K562 (cell line): ENCODE results near the gene MEIG1. TPM values are rescaled to one million over a fixed set of nuclear protein-coding genes. Genes with fewer than 3 reads are reported as not detected.
A peak's percentile ranks its signal among the peaks of the same experiment; 100 is the strongest.

Experiments
- ARID2 ChIP-seq: fragments of 450-650 bp; IDR thresholded peaks from 2 replicates; pipeline ENCODE4 v1.6.1; 2017; ENCODE audit warnings: antibody characterized with exemption, mild to moderate bottlenecking
- FOXM1 ChIP-seq, 2 experiments: fragments of 450-650 bp in 1 of 2; sonication (generic) in 1 of 2; formaldehyde crosslinking in 1 of 2; IDR thresholded peaks; 2 replicates each; pipeline versions ENCODE4 v1.6.1 to v1.9.0; 2017 to 2022; ENCODE audit warnings: low read depth in 2 of 2, mild to moderate bottlenecking in 2 of 2, missing genetic modification reagents in 1 of 2, moderate library complexity in 1 of 2
- HNRNPUL1 ChIP-seq: fragments of 200-400 bp; formaldehyde crosslinking; IDR thresholded peaks from 2 replicates; pipeline ENCODE4 v1.6.1; 2017; ENCODE audit warnings: low read length
- ILF3 ChIP-seq: fragments of 450-650 bp; IDR thresholded peaks from 2 replicates; pipeline ENCODE4 v1.6.1; 2018; ENCODE audit warnings: antibody characterized with exemption, mild to moderate bottlenecking, moderate library complexity, borderline replicate concordance
- MEIS2 ChIP-seq: fragments of 450-650 bp; IDR thresholded peaks from 2 replicates; pipeline ENCODE4 v1.6.1; 2014; ENCODE audit warnings: mild to moderate bottlenecking; ENCODE audit not compliant: partially characterized antibody
- NFE2 ChIP-seq: IDR thresholded peaks from 2 replicates; pipeline ENCODE4 v1.6.1; 2014; ENCODE audit warnings: antibody characterized with exemption, low read depth
- NFRKB ChIP-seq: fragments of 450-650 bp; IDR thresholded peaks from 2 replicates; pipeline ENCODE4 v1.6.1; 2016; ENCODE audit warnings: low read depth
- PHTF2 ChIP-seq: fragments of 250-450 bp; sonication (Bioruptor Pico); IDR thresholded peaks from 2 replicates; pipeline ENCODE4 v1.5.0; 2021; ENCODE audit warnings: mild to moderate bottlenecking
- POLR2G ChIP-seq: fragments of 200-400 bp; formaldehyde crosslinking; IDR thresholded peaks from 2 replicates; pipeline ENCODE4 v1.6.1; 2017; ENCODE audit warnings: low read depth, mild to moderate bottlenecking, antibody characterized with exemption, low read length, moderate library complexity
- PYGO2 ChIP-seq: fragments of 450-650 bp; IDR thresholded peaks from 2 replicates; pipeline ENCODE4 v1.6.1; 2016; ENCODE audit warnings: mild to moderate bottlenecking, missing genetic modification characterization, moderate library complexity, missing compliant biosample characterization
- SIN3A ChIP-seq, 2 experiments: fragments of 150-350 bp in 1 of 2; IDR thresholded peaks; 2 replicates each; pipeline ENCODE4 v1.6.1; 2011 to 2016; ENCODE audit warnings: borderline replicate concordance in 2 of 2, low read depth in 2 of 2, low read length in 2 of 2, mild to moderate bottlenecking in 2 of 2, moderate library complexity in 2 of 2; ENCODE audit not compliant: control insufficient read depth in 1 of 2
- ZBTB12 ChIP-seq: fragments of 250-450 bp; sonication (Bioruptor Pico); IDR thresholded peaks from 2 replicates; pipeline ENCODE4 v1.4.0; 2020
- polyA plus RNA-seq, 8 experiments: library from polyadenylated mRNA; depleted of rRNA in 4 of 8; stranded (reverse) in 5 of 8; unstranded in 3 of 8; fragments of >200 nt; fragmentation: Nextera tagmentation in 2 of 8; fragmentation: Illumina TruSeq in 1 of 8; extraction: Ambion mirVana in 2 of 8; extraction: Trizol in 1 of 8; gene quantifications; 2 replicates each; pipeline versions ENCODE4 v1.2.1 to v1.2.3, GENCODE V29; 2011 to 2014; ENCODE audit warnings: inconsistent platforms in 1 of 8, missing spikeins in 1 of 8
- total RNA-seq, 7 experiments: library from RNA; depleted of rRNA in 6 of 7; stranded (reverse); fragments of >200 nt in 6 of 7; fragmentation: Illumina TruSeq in 2 of 7; extraction: Trizol in 2 of 7; gene quantifications; 2 replicates each; pipeline versions ENCODE4 v1.2.1 to v1.2.3, GENCODE V29; 2011 to 2021; ENCODE audit warnings: low replicate concordance in 1 of 7
- TF ChIP-seq, protein P1 (sequence below), 2 experiments: fragments of 450-650 bp in 1 of 2; sonication (generic) in 1 of 2; formaldehyde crosslinking in 1 of 2; IDR thresholded peaks; 2 replicates each; pipeline versions ENCODE4 v1.7.1 to v1.9.0; 2016 to 2022; ENCODE audit warnings: inconsistent platforms in 1 of 2, mild to moderate bottlenecking in 1 of 2, missing genetic modification reagents in 1 of 2
- TF ChIP-seq, protein P2 (sequence below), 2 experiments: fragments of 200-800 bp in 1 of 2; sonication (Bioruptor generic) in 1 of 2; sonication (generic) in 1 of 2; formaldehyde crosslinking in 1 of 2; IDR thresholded peaks in 1 of 2; conservative IDR thresholded peaks in 1 of 2; 2 replicates each; pipeline versions ENCODE4 v1.5.0 to v1.6.1; 2016 to 2020; ENCODE audit warnings: missing compliant biosample characterization in 1 of 2, missing genetic modification characterization in 1 of 2, missing genetic modification reagents in 1 of 2

The MEIG1 gene
- total and polyA plus RNA-seq, 9 of the 15 experiments (the other 6 are each of a cell fraction or from before 2014, with no cell fraction given) = 0.19 to 1.7 (median 0.54) TPM; not detected in 3

GRCh38 chr10:14954001-14954770, 5.0 kb upstream of the MEIG1 start, which contains the start of gene DCLRE1C (continued):
- TF ChIP-seq, protein P1, sequence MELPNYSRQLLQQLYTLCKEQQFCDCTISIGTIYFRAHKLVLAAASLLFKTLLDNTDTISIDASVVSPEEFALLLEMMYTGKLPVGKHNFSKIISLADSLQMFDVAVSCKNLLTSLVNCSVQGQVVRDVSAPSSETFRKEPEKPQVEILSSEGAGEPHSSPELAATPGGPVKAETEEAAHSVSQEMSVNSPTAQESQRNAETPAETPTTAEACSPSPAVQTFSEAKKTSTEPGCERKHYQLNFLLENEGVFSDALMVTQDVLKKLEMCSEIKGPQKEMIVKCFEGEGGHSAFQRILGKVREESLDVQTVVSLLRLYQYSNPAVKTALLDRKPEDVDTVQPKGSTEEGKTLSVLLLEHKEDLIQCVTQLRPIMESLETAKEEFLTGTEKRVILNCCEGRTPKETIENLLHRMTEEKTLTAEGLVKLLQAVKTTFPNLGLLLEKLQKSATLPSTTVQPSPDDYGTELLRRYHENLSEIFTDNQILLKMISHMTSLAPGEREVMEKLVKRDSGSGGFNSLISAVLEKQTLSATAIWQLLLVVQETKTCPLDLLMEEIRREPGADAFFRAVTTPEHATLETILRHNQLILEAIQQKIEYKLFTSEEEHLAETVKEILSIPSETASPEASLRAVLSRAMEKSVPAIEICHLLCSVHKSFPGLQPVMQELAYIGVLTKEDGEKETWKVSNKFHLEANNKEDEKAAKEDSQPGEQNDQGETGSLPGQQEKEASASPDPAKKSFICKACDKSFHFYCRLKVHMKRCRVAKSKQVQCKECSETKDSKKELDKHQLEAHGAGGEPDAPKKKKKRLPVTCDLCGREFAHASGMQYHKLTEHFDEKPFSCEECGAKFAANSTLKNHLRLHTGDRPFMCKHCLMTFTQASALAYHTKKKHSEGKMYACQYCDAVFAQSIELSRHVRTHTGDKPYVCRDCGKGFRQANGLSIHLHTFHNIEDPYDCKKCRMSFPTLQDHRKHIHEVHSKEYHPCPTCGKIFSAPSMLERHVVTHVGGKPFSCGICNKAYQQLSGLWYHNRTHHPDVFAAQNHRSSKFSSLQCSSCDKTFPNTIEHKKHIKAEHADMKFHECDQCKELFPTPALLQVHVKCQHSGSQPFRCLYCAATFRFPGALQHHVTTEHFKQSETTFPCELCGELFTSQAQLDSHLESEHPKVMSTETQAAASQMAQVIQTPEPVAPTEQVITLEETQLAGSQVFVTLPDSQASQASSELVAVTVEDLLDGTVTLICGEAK (IDR thresholded peaks at IDR 0.05) = peak; percentile 87
- TF ChIP-seq, protein P1 (CRISPR knock-in tag; IDR thresholded peaks at IDR 0.05) = no peak
- TF ChIP-seq MEIS2 (no peak), ZBTB12 (no peak), HNRNPUL1 (no peak), NFRKB (no peak), SIN3A (IDR thresholded peaks at IDR 0.05; ENCODE audit: borderline replicate concordance in 2 of 2, control insufficient read depth in 1 of 2, low read depth in 2 of 2, low read length in 2 of 2) (peak; percentile 44 to 90; a peak in 3 of 4 replicates), ARID2 (no peak), FOXM1 (IDR thresholded peaks at IDR 0.05; ENCODE audit: low read depth) (peak; percentile 91), FOXM1 (CRISPR knock-in tag; IDR thresholded peaks at IDR 0.05; ENCODE audit: low read depth) (peak; percentile 77; the same call in 1 of the 2 replicates), ILF3 (no peak), PYGO2 (tag) (no peak), NFE2 (no peak), POLR2G (peak; percentile 98), PHTF2 (CRISPR knock-in tag) (no peak)
- TF ChIP-seq, protein P2, sequence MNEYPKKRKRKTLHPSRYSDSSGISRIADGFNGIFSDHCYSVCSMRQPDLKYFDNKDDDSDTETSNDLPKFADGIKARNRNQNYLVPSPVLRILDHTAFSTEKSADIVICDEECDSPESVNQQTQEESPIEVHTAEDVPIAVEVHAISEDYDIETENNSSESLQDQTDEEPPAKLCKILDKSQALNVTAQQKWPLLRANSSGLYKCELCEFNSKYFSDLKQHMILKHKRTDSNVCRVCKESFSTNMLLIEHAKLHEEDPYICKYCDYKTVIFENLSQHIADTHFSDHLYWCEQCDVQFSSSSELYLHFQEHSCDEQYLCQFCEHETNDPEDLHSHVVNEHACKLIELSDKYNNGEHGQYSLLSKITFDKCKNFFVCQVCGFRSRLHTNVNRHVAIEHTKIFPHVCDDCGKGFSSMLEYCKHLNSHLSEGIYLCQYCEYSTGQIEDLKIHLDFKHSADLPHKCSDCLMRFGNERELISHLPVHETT (CRISPR knock-in tag; conservative IDR thresholded peaks at IDR 0.05 in 1 of 2, IDR thresholded peaks at IDR 0.05 in 1 of 2) = no peak; a peak in 1 of 4 replicates
